GM12878 (cell line): ENCODE results near the gene LSM10. TPM values are rescaled to one million over a fixed set of nuclear protein-coding genes. Genes with fewer than 3 reads are reported as not detected.

ENCODE experiments used
- ATAC-seq: fragments of 200-7000 bp; cut with Tn5 transposase; 3 replicates; pipeline ENCODE4 v1.9.1; 2020; ENCODE audit warnings: mild to moderate bottlenecking, moderate library complexity
- BruUV-seq: library from RNA; stranded (reverse); fragments of 400-500 nt; replicated peaks from 2 replicates; lab custom pipeline; 2021; lab: Mats Ljungman, UMichigan
- CTCF ChIA-PET: fragments of 300-600 bp; sonication (Branson Sonifier 250); formaldehyde crosslinking; extraction: SDS; loops from one replicate; lab custom pipeline; 2021; ENCODE audit warnings: inconsistent platforms; lab: Yijun Ruan, JAX
- POLR2A ChIA-PET: fragments of 350-600 bp; formaldehyde crosslinking; extraction: SDS; loops from one replicate; lab custom pipeline; 2021; ENCODE audit warnings: inconsistent platforms; lab: Charles Lee
- RAD21 ChIA-PET: fragments of 300-600 bp; sonication (Branson Sonifier 250); formaldehyde crosslinking; loops from one replicate; lab custom pipeline; 2023; ENCODE audit warnings: antibody characterized with exemption; ENCODE audit not compliant: unreplicated experiment; lab: Charles Lee
- SMC1A ChIA-PET: fragments of 300-600 bp; sonication (Branson Sonifier 250); formaldehyde crosslinking; loops from one replicate; lab custom pipeline; 2023; ENCODE audit not compliant: unreplicated experiment, uncharacterized antibody; lab: Charles Lee
- DNase-seq: peaks from one replicate; pipeline ENCODE4 v3.0.0-alpha.2; 2011; ENCODE audit warnings: low read depth, low spot score
- FAIRE-seq: peaks from 3 replicates; lab custom pipeline; 2011; peaks lifted over from hg19 to GRCh38; lab: Jason Lieb, UNC
- H2AFZ ChIP-seq: 2 replicates; pipeline ENCODE4 v1.6.0; 2011; ENCODE audit warnings: low read depth, low read length, control low read depth; ENCODE audit not compliant: control insufficient read depth
- H3K27ac ChIP-seq: 2 replicates; pipeline ENCODE4 v1.5.1; 2011; ENCODE audit warnings: control low read depth; ENCODE audit not compliant: control insufficient read depth, insufficient read depth
- H3K27me3 ChIP-seq, 2 experiments: replicated peaks in 1 of 2; 2 replicates each; pipeline versions ENCODE4 v1.6.0 to v1.6.1; 2011; ENCODE audit warnings: low read length in 1 of 2; ENCODE audit not compliant: control insufficient read depth in 2 of 2, insufficient read depth in 2 of 2
- H3K36me3 ChIP-seq, 2 experiments: 2 replicates each; pipeline ENCODE4 v1.5.1; 2011; ENCODE audit warnings: low read length in 1 of 2; ENCODE audit not compliant: control insufficient read depth in 2 of 2, insufficient read depth in 2 of 2
- H3K4me1 ChIP-seq: 2 replicates; pipeline ENCODE4 v1.6.1; 2011; ENCODE audit warnings: mild to moderate bottlenecking, low read length, moderate library complexity, mixed read lengths; ENCODE audit not compliant: control insufficient read depth, insufficient read depth
- H3K4me2 ChIP-seq: 2 replicates; pipeline ENCODE4 v1.6.0; 2011; ENCODE audit warnings: control low read depth; ENCODE audit not compliant: control insufficient read depth, insufficient read depth
- H3K4me3 ChIP-seq: fragments of 200-600 bp; sonication (generic); 2 replicates; pipeline ENCODE4 v1.5.1; 2016
- H3K79me2 ChIP-seq: 2 replicates; pipeline ENCODE4 v1.6.0; 2011; ENCODE audit warnings: low read length; ENCODE audit not compliant: control insufficient read depth, insufficient read depth
- H3K9ac ChIP-seq: 2 replicates; pipeline ENCODE4 v1.8.0; 2011; ENCODE audit warnings: low read length, control low read depth, mixed read lengths; ENCODE audit not compliant: control insufficient read depth, insufficient read depth
- H3K9me3 ChIP-seq: replicated peaks from 3 replicates; pipeline ENCODE4 v1.5.1; 2011; ENCODE audit warnings: mild to moderate bottlenecking, low read length; ENCODE audit not compliant: control insufficient read depth, insufficient read depth
- H4K20me1 ChIP-seq: 2 replicates; pipeline ENCODE4 v1.6.0; 2011; ENCODE audit not compliant: control insufficient read depth, insufficient read depth
- CREB1 ChIP-seq: IDR thresholded peaks from 2 replicates; pipeline ENCODE4 v1.6.1; 2012; ENCODE audit warnings: low read depth, mild to moderate bottlenecking, inconsistent platforms
- HCFC1 ChIP-seq: fragments of 150-350 bp; IDR thresholded peaks from 2 replicates; pipeline ENCODE4 v1.6.1; 2014; ENCODE audit warnings: low read length
- IKZF1 ChIP-seq: fragments of 450-650 bp; conservative IDR thresholded peaks from 2 replicates; pipeline ENCODE4 v1.6.1; 2017; ENCODE audit warnings: antibody characterized with exemption, mild to moderate bottlenecking
- RAD21 ChIP-seq: IDR thresholded peaks from 2 replicates; pipeline ENCODE4 v1.6.1; 2011; ENCODE audit warnings: mild to moderate bottlenecking, low read depth, low read length, moderate library complexity; ENCODE audit not compliant: insufficient read depth
- RBBP5 ChIP-seq: fragments of 200-600 bp; sonication (generic); conservative IDR thresholded peaks from 2 replicates; pipeline ENCODE4 v1.6.1; 2016
- SMC3 ChIP-seq: IDR thresholded peaks from 2 replicates; pipeline ENCODE4 v1.6.1; 2011; ENCODE audit warnings: low read length, improper control_type of control experiment, borderline replicate concordance
- WGBS: methylation state at CpG from one replicate; pipeline ENCODE4 v1.1.6; 2016; ENCODE audit warnings: low lambda C conversion rate; ENCODE audit not compliant: insufficient replicate concordance, insufficient coverage; ENCODE audit errors: missing lambda C conversion rate; 5-methylcytosine and 5-hydroxymethylcytosine counted together
- in situ Hi-C: fragments of 300-500 bp; cut with MboI; formaldehyde crosslinking; loops from 9 replicates; pipeline ENCODE4 v1.14.3; 2018; ENCODE audit warnings: mixed read lengths
- intact Hi-C: fragments of 100-400 bp; cut with micrococcal nuclease; formaldehyde crosslinking; loops from one replicate; pipeline ENCODE4 v1.14.2; 2022; ENCODE audit not compliant: unreplicated experiment
- polyA plus RNA-seq, 11 experiments: library from polyadenylated mRNA; depleted of rRNA in 4 of 11; unstranded in 6 of 11; stranded (reverse) in 5 of 11; fragments of >200 nt; fragmentation: Nextera tagmentation in 4 of 11; fragmentation: Illumina TruSeq in 1 of 11; extraction: Ambion mirVana in 4 of 11; extraction: Trizol in 1 of 11; gene quantifications; 1 replicate in 1 of 11; 2 replicates in 10 of 11; pipeline versions ENCODE4 v1.2.1 to v1.2.3, GENCODE V29; 2011 to 2016; ENCODE audit warnings: inconsistent platforms in 2 of 11, missing spikeins in 2 of 11, low read depth in 1 of 11
- total RNA-seq, 4 experiments: library from RNA; depleted of rRNA in 3 of 4; stranded (reverse); fragments of >200 nt in 3 of 4; fragmentation: Illumina TruSeq in 1 of 4; extraction: Trizol in 1 of 4; gene quantifications; 2 replicates each; pipeline versions ENCODE4 v1.2.1 to v1.2.3, GENCODE V29; 2013 to 2021
- TF ChIP-seq, protein P1 (sequence below): IDR thresholded peaks from 2 replicates; pipeline ENCODE4 v1.6.1; 2011; ENCODE audit warnings: mild to moderate bottlenecking, low read depth, low read length, moderate library complexity; ENCODE audit not compliant: insufficient replicate concordance
- TF ChIP-seq, protein P2 (sequence below), 3 experiments: IDR thresholded peaks in 2 of 3; conservative IDR thresholded peaks in 1 of 3; 2 replicates each; pipeline ENCODE4 v1.5.1; 2011; ENCODE audit warnings: low read depth in 3 of 3, low read length in 3 of 3, mild to moderate bottlenecking in 3 of 3, control low read depth in 2 of 3, moderate library complexity in 2 of 3, inconsistent platforms in 1 of 3, mixed read lengths in 1 of 3; ENCODE audit not compliant: control insufficient read depth in 2 of 3, insufficient read depth in 1 of 3; ENCODE audit errors: extremely low read depth in 1 of 3

The LSM10 gene
- total and polyA plus RNA-seq, 10 of the 15 experiments (the other 5 are each of a cell fraction or from before 2014, with no cell fraction given): 13.1 to 103 (median 57.5) TPM

DNA sequence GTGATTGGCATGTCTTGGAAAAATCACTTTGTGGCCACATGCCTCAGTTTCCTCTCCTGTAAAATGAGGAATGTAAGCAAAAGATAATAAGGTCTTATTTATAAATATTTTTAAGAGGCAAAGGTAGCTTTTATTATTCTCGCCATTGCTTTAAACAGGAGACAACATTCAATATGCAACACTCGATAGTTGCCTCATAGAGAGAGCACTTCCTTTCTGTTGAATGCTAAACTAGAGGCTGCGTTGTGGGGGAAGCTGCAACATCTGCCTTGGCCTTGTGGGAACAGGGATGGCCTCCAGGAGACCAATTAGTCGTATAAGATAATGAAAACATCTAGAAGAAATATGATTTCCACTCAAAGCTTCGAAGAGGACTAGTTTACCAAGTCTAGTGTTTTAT lies 49.0 kb upstream of the LSM10 start:
- ChIA-PET CTCF (interaction anchor here (0.9 to 1.0 kb wide), 2 partner anchors 11 to 146 kb away, joined by 3 read pairs; no protein-coding TSS in a partner anchor), SMC1A (interaction anchor here (1.0 to 1.2 kb wide), 2 partner anchors 12 to 70 kb away, joined by 3 read pairs; no protein-coding TSS in a partner anchor), POLR2A (no interaction called here), RAD21 (interaction anchor here (0.8 kb wide), 1 partner anchor 104 kb away, joined by 3 read pairs; no protein-coding TSS in a partner anchor)
- H3K4me1 ChIP-seq: no peaks in the 10 kb centered on the region
- no TSS peak for BruUV-seq
- no peaks in the 10 kb centered on the region for H4K20me1 ChIP-seq
- H3K9ac ChIP-seq: no peak overlapping the region
- H3K9me3 ChIP-seq: no peaks in the 10 kb centered on the region
- ATAC-seq (no peak), FAIRE-seq (no peak)
- no peak overlapping the region for H3K4me3 ChIP-seq
- no peak overlapping the region for H3K27ac ChIP-seq
- no peaks in the 10 kb centered on the region for H3K27me3 ChIP-seq
- H2AFZ ChIP-seq: peak overlapping the region; percentile 34; the same call in 1 of the 2 replicates
- no peaks in the 10 kb centered on the region; the same call in 1 of the 2 replicates for H3K79me2 ChIP-seq
- H3K36me3 ChIP-seq: no peaks in the 10 kb centered on the region
- no peak for TF ChIP-seq RBBP5
- TF ChIP-seq HCFC1: no peak
- TF ChIP-seq, all 136 proteins: peak for 0
- in situ Hi-C loops: no loop called here
- DNase-seq: no peak
- 28% methylated on average over 5 of the region's 5 CpGs for WGBS
- no peak overlapping the region for H3K4me2 ChIP-seq
- intact Hi-C loops: no loop called here

DNA sequence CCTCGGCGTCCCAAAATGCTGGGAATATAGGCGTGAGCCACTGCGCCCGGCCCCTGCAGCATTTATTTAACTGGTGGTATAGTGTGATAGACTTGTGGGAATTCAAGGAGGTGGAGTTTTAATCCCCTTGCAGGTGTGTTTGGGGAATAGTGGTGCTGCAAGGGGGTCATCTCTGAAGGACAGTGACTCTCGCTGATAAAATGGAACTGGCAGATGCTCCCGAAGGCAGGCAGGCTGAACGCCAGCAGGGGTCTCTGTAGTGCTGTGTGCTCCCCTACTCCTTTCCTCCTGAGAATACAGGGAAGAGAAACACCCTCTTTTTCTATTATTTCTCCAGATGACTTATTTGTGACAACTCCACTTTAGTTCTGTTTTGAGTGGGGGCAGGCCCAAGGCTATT lies 48.6 kb upstream of the LSM10 start:
- Histone ChIP-seq H3K27ac (no peak overlapping the region), H4K20me1 (no peaks in the 10 kb centered on the region), H3K9me3 (no peaks in the 10 kb centered on the region), H3K27me3 (no peaks in the 10 kb centered on the region), H3K36me3 (no peaks in the 10 kb centered on the region), H3K4me3 (no peak overlapping the region), H3K9ac (no peak overlapping the region), H3K4me1 (no peaks in the 10 kb centered on the region)
- ChIA-PET SMC1A (interaction anchor here (1.0 to 1.2 kb wide), 2 partner anchors 11 to 70 kb away, joined by 3 read pairs; no protein-coding TSS in a partner anchor), POLR2A (no interaction called here), CTCF (interaction anchor here (0.9 to 1.0 kb wide), 2 partner anchors 12 to 146 kb away, joined by 3 read pairs; no protein-coding TSS in a partner anchor), RAD21 (interaction anchor here (0.8 kb wide), 1 partner anchor 104 kb away, joined by 3 read pairs; no protein-coding TSS in a partner anchor)
- intact Hi-C loops (no loop called here), in situ Hi-C loops (no loop called here)
- no TSS peak for BruUV-seq
- WGBS: 58% methylated on average over 8 of the region's 8 CpGs
- FAIRE-seq (peak; percentile 18), ATAC-seq (no peak)
- TF ChIP-seq, protein P1, sequence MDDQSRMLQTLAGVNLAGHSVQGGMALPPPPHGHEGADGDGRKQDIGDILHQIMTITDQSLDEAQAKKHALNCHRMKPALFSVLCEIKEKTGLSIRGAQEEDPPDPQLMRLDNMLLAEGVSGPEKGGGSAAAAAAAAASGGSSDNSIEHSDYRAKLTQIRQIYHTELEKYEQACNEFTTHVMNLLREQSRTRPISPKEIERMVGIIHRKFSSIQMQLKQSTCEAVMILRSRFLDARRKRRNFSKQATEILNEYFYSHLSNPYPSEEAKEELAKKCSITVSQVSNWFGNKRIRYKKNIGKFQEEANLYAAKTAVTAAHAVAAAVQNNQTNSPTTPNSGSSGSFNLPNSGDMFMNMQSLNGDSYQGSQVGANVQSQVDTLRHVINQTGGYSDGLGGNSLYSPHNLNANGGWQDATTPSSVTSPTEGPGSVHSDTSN: no peak
- TF ChIP-seq RAD21 (peak; percentile 56), CREB1 (no peak), SMC3 (peak; percentile 23; the same call in 1 of the 2 replicates), IKZF1 (no peak)
- TF ChIP-seq, protein P2, sequence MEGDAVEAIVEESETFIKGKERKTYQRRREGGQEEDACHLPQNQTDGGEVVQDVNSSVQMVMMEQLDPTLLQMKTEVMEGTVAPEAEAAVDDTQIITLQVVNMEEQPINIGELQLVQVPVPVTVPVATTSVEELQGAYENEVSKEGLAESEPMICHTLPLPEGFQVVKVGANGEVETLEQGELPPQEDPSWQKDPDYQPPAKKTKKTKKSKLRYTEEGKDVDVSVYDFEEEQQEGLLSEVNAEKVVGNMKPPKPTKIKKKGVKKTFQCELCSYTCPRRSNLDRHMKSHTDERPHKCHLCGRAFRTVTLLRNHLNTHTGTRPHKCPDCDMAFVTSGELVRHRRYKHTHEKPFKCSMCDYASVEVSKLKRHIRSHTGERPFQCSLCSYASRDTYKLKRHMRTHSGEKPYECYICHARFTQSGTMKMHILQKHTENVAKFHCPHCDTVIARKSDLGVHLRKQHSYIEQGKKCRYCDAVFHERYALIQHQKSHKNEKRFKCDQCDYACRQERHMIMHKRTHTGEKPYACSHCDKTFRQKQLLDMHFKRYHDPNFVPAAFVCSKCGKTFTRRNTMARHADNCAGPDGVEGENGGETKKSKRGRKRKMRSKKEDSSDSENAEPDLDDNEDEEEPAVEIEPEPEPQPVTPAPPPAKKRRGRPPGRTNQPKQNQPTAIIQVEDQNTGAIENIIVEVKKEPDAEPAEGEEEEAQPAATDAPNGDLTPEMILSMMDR (IDR thresholded peaks at IDR 0.05 in 2 of 3, conservative IDR thresholded peaks at IDR 0.05 in 1 of 3; ENCODE audit: control insufficient read depth in 2 of 3, extremely low read depth in 1 of 3, insufficient read depth in 1 of 3, low read depth in 3 of 3, low read length in 3 of 3): peak; percentile 45 to 55 (median 55); a peak in 4 of 6 replicates
- TF ChIP-seq, all 136 proteins: peak for 3
- H3K79me2 ChIP-seq: no peaks in the 10 kb centered on the region; the same call in 1 of the 2 replicates
- peak overlapping the region; percentile 34 for H2AFZ ChIP-seq
- H3K4me2 ChIP-seq: no peak overlapping the region
- DNase-seq: no peak
